GM21619 (cell line): ENCODE data around the gene TMEM50A.
"Not testable (repeated sequence)": the region's sequence is repeated elsewhere in the genome, so short reads cannot be mapped to it uniquely, and the experiment has no call there.

Experiments
- ATAC-seq: cut with Tn5 transposase; IDR thresholded peaks from one replicate; pipeline ENCODE4 v1.9.1; 2021; ENCODE audit not compliant: unreplicated experiment

The TMEM50A gene

GRCh38 chr1:25383090-25383489 lies 45.0 kb downstream of the TMEM50A start:
- ATAC-seq = not testable (repeated sequence)

GRCh38 chr1:25383875-25384274 lies 45.7 kb downstream of the TMEM50A start:
- ATAC-seq = not testable (repeated sequence)

DNA sequence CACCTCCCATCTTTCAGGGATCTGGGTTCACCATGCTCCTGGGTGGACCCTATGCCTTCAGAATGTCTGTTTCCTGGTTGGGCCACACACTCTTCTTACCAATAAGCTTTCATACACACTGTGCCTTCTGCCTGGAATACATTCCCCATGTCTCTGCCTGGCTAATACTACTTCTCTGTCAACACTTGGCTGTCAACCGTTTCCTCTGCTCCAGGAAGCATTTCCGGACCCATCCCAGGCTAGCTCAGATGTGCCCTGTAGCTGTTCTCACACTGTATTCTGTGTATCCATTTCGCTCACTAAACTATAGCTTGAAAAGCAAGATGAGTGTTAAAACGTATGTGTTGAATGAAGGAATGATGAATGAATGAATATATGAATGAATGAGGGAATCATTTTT lies 49.0 kb downstream of the TMEM50A start:
- not testable (repeated sequence) for ATAC-seq

- ATAC-seq = not testable (repeated sequence)
Observed at GRCh38 chr1:25388691-25389090, 50.6 kb downstream of the TMEM50A start.

GRCh38 chr1:25389721-25390120 lies 51.6 kb downstream of the TMEM50A start:
- ATAC-seq = not testable (repeated sequence)

DNA sequence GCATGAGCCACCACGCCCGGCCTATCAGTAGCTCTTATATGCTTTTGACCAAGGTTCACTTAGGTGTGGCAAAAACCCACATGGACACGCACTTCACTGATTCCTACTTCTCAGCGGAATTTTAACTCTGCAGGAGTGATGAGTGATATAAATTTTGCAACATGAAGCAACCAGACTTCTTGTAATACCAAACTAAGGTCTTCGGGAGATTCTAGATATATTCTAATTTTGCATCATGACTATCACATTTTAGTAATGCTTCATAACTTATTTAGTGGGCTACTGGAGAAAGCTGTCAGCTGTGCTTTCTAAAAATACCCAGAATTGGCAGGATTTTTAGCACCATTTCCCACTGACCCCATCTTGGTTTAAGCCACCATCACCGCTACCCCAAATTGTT lies 54.7 kb downstream of the TMEM50A start:
- ATAC-seq = no peak

GRCh38 chr1:25397549-25397948 lies 59.4 kb downstream of the TMEM50A start:
- ATAC-seq = not testable (repeated sequence)

- not testable (repeated sequence) for ATAC-seq
Observed at GRCh38 chr1:25398079-25398478, 59.9 kb downstream of the TMEM50A start.

- not testable (repeated sequence) for ATAC-seq
Observed at GRCh38 chr1:25402947-25403803, 65.0 kb downstream of the TMEM50A start.

DNA sequence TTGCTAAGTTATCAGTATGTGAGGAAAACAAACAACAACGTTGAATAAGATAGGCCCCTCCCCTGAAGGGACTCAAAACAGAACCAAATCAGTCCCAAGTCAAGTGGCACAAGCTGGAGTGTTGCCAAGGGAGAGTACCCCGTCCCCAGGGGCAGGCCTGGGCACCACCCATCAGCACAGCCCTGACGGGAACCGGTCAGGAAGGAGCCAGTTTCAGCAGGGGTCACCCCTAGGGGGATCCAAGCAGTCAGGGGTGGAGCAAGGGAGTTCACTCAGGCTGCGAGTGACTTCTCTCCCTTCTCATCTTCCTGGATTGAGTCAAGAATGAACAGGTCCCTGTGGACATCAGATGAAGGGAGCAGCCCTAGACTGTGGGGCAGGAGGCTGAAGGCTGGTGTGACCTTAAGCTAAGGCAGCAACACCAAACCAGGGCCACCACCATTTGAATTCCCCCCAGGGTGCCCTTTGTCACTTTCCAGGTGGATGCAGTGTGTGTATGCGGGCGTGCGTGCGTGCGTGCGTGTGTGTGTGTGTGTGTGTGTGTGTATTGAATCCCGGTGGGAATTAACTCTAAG lies 67.7 kb downstream of the TMEM50A start:
- not testable (repeated sequence) for ATAC-seq

DNA sequence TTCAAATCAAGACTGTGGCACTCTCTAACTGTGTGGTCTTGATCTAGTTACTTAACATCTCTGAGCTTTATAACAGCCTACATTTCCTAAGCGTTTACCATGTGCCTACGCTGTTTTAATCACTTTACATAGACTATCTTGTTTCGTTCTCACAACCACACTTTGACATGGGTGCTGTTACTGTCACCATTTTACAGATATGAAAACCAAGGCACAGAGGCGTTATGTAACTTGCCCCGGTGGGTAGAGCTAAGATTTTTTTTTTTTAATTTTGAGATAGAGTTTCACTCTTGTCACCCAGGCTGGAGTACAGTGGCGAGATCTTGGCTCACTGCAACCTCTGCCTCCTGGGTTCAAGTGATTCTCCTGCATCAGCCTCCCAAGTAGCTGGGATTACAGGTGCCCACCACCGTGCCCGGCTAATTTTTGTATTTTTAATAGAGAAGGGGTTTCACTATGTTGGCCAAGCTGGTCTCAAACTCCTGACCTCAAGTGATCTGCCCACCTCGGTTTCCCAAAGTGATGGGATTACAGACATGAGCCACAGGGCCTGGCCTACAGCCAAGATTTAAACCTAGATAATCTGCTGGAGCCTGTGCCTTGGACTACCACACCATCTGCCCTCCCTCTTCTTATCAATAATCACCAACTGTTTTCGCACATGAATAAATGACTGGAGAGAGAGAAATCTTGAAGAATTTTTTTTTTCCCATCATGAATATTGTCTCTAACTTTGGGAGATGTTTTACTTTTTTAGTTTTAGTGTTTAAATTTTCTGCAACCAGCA lies 71.7 kb downstream of the TMEM50A start:
- ATAC-seq = not testable (repeated sequence)
